OCI-LY3 (cell line): ENCODE data around the gene TRIM6.

Experiments
- H2AFZ ChIP-seq: fragments of 200-600, 300-600 bp; shearing (Covaris generic); 2 replicates; pipeline ENCODE4 v1.6.0; 2014; ENCODE audit warnings: antibody characterized with exemption, low read depth, low read length
- H3K27ac ChIP-seq: fragments of 200-600, 300-600 bp; sonication (generic); 2 replicates; pipeline ENCODE4 v1.5.1; 2014; ENCODE audit warnings: mild to moderate bottlenecking, low read length, moderate library complexity, mixed read lengths
- H3K27me3 ChIP-seq: fragments of 200-600, 300-600 bp; sonication (generic); 2 replicates; pipeline ENCODE4 v1.6.1; 2014; ENCODE audit warnings: low read depth, low read length, mixed read lengths
- H3K36me3 ChIP-seq: fragments of 200-600, 300-600 bp; sonication (generic); replicated peaks from 2 replicates; pipeline ENCODE3; 2014; ENCODE audit warnings: low read depth, low read length, mixed read lengths
- H3K4me1 ChIP-seq: fragments of 300-600, 200-600 bp; sonication (generic); 2 replicates; pipeline ENCODE4 v1.6.1; 2014; ENCODE audit warnings: low read length, mixed read lengths
- H3K4me2 ChIP-seq: fragments of 200-600, 300-600 bp; sonication (generic); 2 replicates; pipeline ENCODE4 v1.6.1; 2014; ENCODE audit warnings: low read length, mixed read lengths
- H3K4me3 ChIP-seq: fragments of 300-600, 200-600 bp; sonication (generic); 2 replicates; pipeline ENCODE4 v1.5.1; 2014; ENCODE audit warnings: antibody characterized with exemption, mild to moderate bottlenecking, low read length, moderate library complexity
- H3K79me2 ChIP-seq: fragments of 300-600, 200-600 bp; shearing (Covaris generic); 2 replicates; pipeline ENCODE4 v1.6.1; 2014; ENCODE audit warnings: mild to moderate bottlenecking, low read length, mixed read lengths
- H3K9ac ChIP-seq: fragments of 300-600, 200-600 bp; shearing (Covaris generic); 2 replicates; pipeline ENCODE4 v1.6.0; 2014; ENCODE audit warnings: mild to moderate bottlenecking, low read length, moderate library complexity
- H3K9me3 ChIP-seq: fragments of 200-600, 300-600 bp; shearing (Covaris generic); 2 replicates; pipeline ENCODE4 v1.6.1; 2014; ENCODE audit warnings: low read length, mixed read lengths; ENCODE audit not compliant: insufficient read depth
- H4K20me1 ChIP-seq: fragments of 200-600, 300-600 bp; sonication (generic); 2 replicates; pipeline ENCODE4 v1.6.1; 2016; ENCODE audit warnings: low read length, mixed read lengths; ENCODE audit not compliant: insufficient read depth
- EZH2phosphoT487 ChIP-seq: fragments of 200-600 bp; shearing (Covaris generic); IDR thresholded peaks from 2 replicates; pipeline ENCODE4 v1.6.1; 2018; ENCODE audit warnings: antibody characterized with exemption, mixed run types, low read depth
- TF ChIP-seq, protein P1 (sequence below): fragments of 200-600, 300-600 bp; sonication (generic); IDR thresholded peaks from 2 replicates; pipeline ENCODE4 v1.5.1; 2014; ENCODE audit warnings: antibody characterized with exemption, low read length, low read depth

The TRIM6 gene

DNA sequence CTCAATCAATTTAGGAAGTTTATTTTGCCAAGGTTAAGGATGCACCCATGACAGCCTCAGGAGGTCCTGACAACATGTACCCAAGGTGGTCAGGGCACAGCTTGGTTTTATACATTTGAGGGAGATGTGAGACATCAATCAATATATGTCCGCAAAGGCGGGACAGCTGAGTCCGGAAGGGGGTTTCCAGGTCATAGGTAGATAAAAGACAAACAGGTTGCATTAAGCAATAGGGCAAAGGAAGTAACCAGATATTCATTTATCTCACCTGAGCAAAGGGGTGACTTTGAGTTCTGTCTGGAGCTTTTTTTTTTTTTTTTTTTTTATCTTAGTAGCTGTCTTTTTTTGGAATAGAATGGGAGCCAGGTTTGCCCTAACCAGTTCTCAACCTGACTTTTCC, 26.4 kb downstream of the TRIM6 start:
- Histone ChIP-seq H3K27me3 (no peaks in the 10 kb centered on the region), H3K79me2 (no peaks in the 10 kb centered on the region), H4K20me1 (no peaks in the 10 kb centered on the region), H3K4me3 (no peak overlapping the region), H2AFZ (no peak overlapping the region), H3K4me1 (peaks cover 18% of the 10 kb centered on the region), H3K4me2 (no peak overlapping the region), H3K27ac (no peak overlapping the region), H3K9me3 (no peaks in the 10 kb centered on the region), H3K36me3 (no peaks in the 10 kb centered on the region), H3K9ac (no peak overlapping the region)
- TF ChIP-seq EZH2phosphoT487 = no peak
- TF ChIP-seq, protein P1, sequence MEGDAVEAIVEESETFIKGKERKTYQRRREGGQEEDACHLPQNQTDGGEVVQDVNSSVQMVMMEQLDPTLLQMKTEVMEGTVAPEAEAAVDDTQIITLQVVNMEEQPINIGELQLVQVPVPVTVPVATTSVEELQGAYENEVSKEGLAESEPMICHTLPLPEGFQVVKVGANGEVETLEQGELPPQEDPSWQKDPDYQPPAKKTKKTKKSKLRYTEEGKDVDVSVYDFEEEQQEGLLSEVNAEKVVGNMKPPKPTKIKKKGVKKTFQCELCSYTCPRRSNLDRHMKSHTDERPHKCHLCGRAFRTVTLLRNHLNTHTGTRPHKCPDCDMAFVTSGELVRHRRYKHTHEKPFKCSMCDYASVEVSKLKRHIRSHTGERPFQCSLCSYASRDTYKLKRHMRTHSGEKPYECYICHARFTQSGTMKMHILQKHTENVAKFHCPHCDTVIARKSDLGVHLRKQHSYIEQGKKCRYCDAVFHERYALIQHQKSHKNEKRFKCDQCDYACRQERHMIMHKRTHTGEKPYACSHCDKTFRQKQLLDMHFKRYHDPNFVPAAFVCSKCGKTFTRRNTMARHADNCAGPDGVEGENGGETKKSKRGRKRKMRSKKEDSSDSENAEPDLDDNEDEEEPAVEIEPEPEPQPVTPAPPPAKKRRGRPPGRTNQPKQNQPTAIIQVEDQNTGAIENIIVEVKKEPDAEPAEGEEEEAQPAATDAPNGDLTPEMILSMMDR = no peak

GRCh38 chr11:5624489-5625279, 28.2 kb downstream of the TRIM6 start, which contains the start of gene TRIM34:
Gene TRIM34, plus strand, starts transcription at chr11:5625001. Its CDS starts 7,331 bp downstream, at chr11:5632332.
- H3K79me2 ChIP-seq = no peaks in the 10 kb centered on the region
- H3K27ac ChIP-seq = peak within 1 kb of the TSS; percentile 64
- peak within 1 kb of the TSS; percentile 79 for H3K9ac ChIP-seq
- H3K27me3 ChIP-seq = no peaks in the 10 kb centered on the region
- peaks cover 18% of the 10 kb centered on the region for H3K4me1 ChIP-seq
- H3K4me3 ChIP-seq = peak within 1 kb of the TSS; percentile 91
- no peak for TF ChIP-seq EZH2phosphoT487
- TF ChIP-seq, protein P1 = no peak
- H2AFZ ChIP-seq = peak within 1 kb of the TSS; percentile 80
- H3K9me3 ChIP-seq = no peaks in the 10 kb centered on the region
- peak within 1 kb of the TSS; percentile 98 for H3K4me2 ChIP-seq
- no peaks in the 10 kb centered on the region for H3K36me3 ChIP-seq
- no peaks in the 10 kb centered on the region for H4K20me1 ChIP-seq

- Histone ChIP-seq H3K4me3 (peak overlapping the region; percentile 91), H3K4me1 (peaks cover 18% of the 10 kb centered on the region), H3K79me2 (no peaks in the 10 kb centered on the region), H3K36me3 (peaks cover 1% of the 10 kb centered on the region), H3K9me3 (no peaks in the 10 kb centered on the region), H4K20me1 (no peaks in the 10 kb centered on the region), H3K27ac (peak overlapping the region; percentile 64), H2AFZ (peak overlapping the region; percentile 80), H3K4me2 (peak overlapping the region; percentile 98), H3K9ac (peak overlapping the region; percentile 79), H3K27me3 (no peaks in the 10 kb centered on the region)
- TF ChIP-seq, protein P1 = no peak
- TF ChIP-seq EZH2phosphoT487 = no peak
Observed at GRCh38 chr11:5625281-5625680, 28.8 kb downstream of the TRIM6 start.

GRCh38 chr11:5626196-5626595, 29.8 kb downstream of the TRIM6 start:
- Histone ChIP-seq H3K27me3 (no peaks in the 10 kb centered on the region), H3K4me2 (no peak overlapping the region)

More at GRCh38 chr11:5626196-5626595, 29.8 kb downstream of the TRIM6 start:
- Histone ChIP-seq H3K9me3 (0 out of 2 replicates have a peak, but pooled peaks cover 4% of the 10 kb centered on the region), H3K4me3 (no peak overlapping the region), H4K20me1 (no peaks in the 10 kb centered on the region), H3K4me1 (peaks cover 22% of the 10 kb centered on the region), H3K27ac (no peak overlapping the region), H3K36me3 (peaks cover 4% of the 10 kb centered on the region), H3K9ac (no peak overlapping the region), H3K79me2 (no peaks in the 10 kb centered on the region), H2AFZ (no peak overlapping the region)
- TF ChIP-seq, protein P1 = no peak
- no peak for TF ChIP-seq EZH2phosphoT487
